ENCODE data around the gene NUSAP1.
"Not testable (repeated sequence)": the region's sequence is repeated elsewhere in the genome, so short reads cannot be mapped to it uniquely, and the experiment has no call there.

Gene NUSAP1

DNA sequence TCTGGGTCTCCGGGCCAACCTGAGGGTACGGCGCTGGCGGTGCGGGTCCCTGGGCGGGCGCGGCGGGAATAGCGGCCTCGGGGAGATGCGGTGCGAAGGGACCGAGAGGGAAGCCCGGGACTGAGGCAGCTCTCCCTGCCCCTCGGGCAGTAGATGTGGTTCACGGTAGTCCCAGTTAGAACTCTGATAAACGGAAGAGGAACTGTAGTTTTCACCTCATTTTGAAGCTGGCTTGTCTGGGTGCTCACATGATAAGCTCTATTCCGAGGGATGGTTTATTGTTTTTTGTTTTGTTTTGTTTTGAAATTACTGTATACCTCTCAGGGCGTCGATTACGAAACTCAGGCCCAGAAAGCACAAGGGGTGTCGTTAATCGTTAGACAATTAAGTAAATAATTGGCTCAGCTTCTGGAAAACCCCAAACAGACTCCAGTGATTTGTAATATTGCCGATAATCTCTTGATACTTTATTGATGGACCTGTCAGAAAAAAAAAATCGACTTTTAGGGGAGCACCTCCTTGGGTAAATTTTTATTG lies 413 bp downstream of the NUSAP1 start:
- DNase-seq: no peak

DNA sequence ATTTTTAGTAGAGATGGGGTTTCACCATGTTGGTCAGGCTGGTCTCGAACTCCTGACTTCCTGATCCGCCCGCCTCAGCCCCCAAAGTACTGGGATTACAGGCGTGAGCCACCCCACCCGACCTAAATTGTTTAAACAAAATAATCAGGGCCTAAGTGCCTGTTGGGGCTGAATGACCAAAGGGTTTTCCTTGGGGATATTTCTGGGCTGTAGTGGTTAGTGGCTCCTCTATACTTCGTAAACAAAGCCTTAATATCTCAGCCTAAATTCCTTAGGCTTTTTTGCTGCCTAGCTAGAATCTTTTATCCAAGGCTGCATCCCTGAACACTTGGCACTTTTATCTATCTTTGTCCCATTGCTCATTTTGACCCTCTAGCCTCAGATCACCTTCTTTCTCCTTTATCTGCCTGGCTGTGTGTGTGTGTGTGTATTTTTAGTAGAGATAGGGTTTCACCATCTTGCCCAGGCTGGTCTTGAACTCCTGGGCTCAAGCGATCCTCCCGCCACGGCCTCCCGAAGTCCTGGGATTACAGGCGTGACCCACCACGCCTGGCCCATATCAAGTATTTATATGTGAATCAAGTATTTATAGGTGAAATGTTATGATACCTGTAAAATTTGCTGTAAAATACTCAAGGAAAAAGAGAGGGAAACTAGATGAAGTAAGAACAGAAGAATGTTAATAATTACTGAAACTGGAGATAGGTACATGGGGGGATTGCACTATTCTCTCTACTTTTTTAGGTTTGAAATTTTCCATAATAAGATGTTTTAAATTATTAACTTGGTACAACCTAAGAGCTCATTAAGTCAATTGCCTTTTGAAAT lies 1.8 kb downstream of the NUSAP1 start:
- DNase-seq: no peak

DNA sequence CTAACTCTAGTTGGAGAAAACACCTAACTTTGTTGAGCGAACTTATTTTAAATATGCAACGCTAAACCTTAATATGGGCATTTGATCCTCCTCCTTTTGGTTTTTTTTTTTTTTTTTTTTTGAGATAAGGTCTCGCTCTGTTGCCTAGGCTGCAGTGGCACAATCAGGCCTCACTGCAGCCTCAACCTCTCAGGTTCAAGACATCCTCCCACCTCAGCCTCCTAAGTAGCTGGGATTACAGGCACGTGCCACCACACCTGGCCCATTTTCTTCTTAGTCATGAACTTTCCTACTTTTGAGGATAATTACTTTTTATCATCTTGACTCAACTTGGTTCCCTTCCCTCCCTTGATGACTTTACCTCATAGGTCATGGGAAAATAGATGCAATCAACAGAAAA lies 3.9 kb downstream of the NUSAP1 start:
- DNase-seq: no peak

DNA sequence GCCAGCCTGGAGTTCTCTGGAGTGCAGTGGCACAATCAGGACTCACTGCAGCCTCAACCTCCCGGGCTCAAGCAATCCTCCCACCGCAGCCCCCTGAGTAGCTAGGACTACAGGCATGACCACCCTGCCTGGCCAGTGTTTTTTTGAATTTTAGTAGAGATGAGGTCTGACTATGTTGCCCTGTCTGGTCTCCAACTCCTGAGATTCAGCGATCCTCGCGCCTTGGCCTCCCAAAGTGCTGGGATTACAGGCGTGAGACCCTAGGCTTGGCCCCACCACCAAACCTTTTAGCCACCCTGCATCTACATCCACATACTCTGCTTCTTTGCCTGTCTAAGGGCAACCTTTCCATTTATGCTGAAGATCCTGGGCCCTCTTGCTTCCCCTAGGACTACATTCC lies 4.4 kb downstream of the NUSAP1 start:
- no peak for DNase-seq

DNA sequence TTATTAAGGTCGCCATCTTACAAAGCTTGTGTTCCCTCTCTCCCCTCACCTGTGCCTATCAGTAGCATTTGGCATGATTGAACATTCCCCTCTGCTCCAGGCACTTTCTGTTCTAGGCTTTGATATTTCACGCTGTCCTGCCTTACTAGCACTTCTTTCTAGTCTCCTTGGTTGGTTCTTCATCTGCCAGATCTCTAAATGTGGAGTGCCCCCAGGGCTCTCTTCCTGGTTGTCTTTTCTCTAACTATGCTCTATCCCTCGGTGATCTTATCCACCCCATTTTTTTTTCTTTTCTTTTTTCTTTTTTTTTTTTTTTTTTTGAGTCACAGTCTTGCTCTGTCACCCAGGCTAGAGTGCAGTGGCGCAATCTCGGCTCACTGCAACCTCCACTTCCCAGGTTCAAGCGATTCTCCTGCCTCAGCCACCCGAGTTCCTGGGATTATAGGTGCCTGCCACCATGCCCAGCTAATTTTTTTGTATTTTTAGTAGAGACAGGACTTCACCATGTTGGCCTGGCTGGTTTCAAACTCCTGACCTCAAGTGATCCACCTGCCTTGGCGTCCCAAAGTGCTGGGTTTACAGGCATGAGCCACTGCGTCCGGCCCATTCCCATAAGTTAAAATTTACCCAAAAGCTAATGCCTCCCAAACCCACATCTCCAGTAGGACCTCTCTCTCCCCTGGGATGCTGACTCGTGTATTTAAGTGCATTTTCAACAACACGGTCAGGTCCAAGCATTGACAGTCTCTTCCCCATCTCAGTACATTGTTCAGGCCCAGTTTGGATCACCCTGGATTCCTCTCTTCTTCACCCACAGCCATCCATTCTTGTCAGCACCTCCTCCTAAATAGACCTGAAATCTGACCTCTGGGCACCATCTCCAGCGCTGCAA lies 5.2 kb downstream of the NUSAP1 start:
- DNase-seq: no peak

DNA sequence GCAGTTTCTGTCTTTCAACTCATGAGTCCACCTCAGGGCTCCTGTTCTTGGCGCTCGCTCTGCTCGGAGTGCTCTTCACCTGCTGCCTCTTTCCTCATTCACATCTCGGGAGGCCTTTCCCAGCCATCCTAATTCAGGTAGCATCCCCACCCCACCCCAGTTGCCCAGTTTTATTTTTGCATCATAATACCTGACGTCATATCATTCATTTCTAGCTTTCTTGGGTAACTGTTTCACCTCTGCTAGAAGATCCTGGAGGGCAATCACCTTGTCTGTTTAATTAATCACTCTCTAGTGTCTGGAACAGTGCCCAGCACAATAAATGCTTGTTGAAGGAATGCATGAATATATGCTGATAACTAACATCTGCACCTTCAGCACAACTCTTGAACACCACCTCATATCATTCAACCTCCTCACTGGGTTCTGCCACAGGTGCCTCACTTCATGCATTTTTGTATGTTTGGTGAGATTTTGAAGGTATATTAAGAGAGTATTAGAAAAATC lies 7.6 kb downstream of the NUSAP1 start:
- DNase-seq: no peak

DNA sequence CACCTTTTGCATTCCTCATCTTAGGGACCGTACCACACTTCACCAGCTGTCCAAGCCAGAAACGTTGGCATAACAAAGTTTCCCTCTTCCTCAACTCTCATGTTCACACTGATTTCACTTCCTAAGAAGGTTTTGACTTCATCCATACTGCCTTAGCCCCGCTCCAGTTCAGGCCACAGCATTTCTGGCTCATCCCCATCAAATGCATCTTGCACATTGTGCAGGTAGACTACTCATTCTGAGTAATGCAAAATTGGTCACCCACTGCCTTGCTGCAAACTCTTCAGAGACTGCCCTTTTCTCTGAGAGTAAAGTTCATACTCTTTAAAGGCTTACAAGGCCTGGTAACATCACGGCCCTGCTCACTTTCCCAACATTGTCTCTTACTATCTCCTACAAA lies 8.8 kb downstream of the NUSAP1 start:
- no peak for DNase-seq

DNA sequence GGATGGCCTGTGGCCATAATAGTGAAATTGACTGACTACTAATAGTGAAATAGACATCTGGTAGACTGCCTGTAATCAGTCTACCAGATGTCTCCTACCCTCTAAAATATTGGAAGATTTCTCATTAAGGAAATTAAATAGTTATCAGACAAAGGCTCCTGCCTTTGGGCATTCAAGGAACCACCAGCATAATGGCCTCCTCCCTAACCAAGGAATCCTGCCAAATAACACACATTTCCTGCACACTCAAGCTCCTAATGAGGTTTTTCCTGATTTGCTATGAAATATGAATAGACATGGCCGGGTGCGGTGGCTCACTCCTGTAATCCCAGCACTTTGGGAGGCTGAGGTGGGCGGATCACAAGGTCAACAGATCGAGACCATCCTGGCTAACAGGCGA lies 14.6 kb downstream of the NUSAP1 start:
- DNase-seq: no peak

DNA sequence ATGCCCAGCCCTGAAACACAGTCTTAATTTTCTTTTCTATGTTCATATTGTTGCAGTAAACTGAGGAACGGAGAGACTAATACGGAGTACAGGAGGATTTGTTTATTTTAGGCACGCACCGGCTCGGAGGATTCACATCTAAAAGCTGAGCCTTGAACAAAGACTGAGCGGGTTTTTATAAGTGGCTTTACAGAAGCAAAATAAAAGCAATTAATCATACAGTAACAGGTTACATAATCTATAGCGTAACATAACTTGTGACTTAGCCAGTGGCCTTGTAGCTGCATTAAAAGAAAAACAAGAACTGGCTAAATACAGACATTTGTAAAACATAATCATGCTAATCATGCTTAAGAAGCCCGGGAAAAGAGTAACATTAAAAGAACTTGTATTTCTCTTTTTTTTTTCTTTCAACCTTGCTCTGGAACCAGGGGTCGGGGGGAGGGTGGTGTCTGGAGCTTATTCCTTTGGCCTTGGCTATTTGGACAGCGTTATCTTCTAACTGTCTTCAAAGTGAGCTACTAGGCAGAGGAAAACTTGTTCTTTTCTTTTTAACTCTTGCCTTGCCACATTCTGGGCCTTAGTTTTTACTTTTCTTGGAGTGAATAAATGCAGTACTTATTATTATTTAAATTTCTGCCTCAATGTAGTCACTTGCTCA lies 17.5 kb downstream of the NUSAP1 start:
- no peak for DNase-seq

DNA sequence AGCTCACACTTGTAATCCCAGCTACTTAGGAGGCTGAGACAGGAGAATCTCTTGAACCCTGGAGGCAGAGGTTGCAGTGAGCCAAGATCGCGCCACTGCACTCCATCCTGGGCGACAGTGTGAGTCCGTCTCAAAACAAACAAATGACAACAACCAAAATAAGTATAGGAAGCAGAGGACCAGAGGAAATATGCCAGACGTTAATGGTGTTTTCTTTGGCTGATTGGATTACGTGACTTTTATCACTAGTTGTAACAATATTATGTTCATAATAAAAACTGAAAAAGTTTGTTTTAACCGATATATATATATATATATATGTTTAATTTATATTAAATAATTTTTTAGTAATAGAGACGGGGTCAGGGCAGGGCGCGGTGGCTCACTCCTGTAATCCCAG lies 21.7 kb downstream of the NUSAP1 start:
- no peak for DNase-seq

DNA sequence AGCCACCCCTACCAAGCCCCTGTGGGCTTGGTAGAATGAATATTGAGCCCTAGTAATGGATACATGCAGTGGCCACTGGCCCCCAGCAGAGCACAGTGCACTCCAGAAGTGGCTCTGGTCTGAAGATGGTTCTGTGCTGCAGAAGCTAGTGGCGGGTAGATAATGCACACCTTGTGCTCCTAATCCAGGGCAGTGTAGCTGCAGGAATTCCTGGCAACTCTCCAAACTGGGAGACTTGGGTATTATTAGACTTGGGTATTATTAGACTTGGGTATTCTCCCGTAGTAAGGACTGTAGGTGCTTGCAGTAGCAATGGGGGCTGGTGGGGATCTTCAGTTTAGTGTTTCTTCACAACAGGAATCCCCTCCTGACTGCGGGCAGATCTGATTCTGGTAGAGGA lies 34.7 kb downstream of the NUSAP1 start:
- DNase-seq: no peak

DNA sequence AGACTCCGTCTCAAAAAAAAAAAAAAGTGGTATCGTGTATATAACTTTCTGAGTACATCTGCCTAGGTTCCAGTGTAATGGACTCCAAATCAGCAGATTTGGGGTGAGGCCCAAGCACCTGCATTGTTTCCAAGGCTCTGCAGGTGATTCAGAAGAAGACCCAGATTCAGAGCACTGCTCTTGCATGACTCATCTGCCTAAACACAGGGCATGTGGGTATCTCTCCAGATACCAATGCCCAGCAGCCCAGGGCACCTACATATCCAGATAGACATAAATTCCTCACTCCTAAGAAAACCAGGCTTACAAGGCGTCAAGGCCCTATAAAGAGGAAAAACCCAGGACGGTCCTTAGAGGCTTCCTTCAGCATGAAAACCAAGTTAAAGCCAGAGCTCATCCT lies 45.3 kb downstream of the NUSAP1 start:
- DNase-seq: no peak

DNA sequence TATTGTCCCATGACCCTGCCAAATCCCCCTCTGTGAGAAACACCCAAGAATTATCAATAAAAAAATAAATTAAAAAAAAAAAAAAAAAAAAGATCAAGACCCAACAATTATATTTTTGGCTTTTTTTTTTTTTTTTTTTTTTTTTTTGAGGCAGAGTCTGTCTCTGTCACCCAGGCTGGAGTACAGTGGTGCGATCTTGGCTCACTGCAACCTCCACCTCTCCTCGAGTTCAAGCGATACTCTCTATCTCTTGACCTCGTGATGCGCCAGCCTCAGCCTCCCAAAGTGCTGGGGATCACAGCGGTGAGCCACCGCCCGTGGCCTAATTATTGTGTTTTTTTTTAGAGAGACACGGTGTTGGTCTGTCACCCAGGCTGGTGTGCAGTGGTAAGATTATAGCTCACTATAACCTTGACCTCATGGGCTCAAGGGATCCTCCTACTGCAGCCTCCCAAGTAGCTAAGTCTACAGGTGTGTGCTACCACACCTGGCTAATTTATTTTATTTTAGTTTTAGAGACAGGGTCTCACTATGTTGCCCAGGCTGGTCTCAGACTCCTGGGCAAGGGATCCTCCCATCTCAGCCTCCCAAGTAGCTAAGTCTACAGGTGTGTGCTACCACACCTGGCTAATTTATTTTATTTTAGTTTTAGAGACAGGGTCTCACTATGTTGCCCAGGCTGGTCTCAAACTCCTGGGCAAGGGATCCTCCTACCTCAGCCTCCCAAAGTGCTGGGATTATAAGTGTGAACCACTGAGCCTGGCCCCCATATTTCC lies 51.5 kb downstream of the NUSAP1 start:
- DNase-seq: not testable (repeated sequence)

DNA sequence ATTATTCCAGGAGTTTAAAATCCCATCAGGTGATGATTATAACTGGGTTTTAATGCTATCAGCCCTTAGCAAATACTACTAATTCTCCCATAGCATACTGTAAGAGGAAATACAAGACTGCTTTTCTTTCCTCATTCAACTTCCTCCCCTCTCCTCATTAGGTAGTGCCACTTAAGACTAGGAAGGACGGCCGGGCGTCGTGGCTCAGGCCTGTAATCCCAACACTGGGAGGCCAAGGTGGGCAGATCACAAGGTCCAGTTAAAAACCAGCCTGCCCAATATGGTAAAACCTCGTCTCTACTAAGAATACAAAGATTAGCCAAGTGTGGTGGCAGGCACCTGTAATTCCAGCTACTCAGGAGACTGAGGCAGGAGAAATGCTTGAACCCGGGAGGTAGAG lies 55.0 kb downstream of the NUSAP1 start:
- DNase-seq: no peak

DNA sequence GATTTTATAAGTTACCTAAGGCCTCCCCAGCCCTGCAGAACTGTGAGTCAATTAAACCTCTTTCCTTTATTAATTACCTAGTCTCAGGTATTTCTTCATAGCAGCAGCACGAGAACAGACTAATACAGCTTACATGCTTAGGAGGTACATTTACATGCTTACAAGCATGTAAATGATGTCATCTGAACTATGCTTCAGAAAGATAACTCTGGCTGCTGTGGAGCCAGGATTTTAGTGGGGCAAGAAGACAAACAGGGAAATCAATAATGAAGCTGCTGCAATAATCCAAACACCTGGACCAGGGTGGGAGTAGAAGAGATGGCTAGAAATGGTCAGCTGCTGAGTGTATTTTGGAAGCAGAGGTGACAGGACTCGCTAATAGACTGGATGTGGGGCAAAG lies 60.0 kb downstream of the NUSAP1 start:
- DNase-seq: no peak

DNA sequence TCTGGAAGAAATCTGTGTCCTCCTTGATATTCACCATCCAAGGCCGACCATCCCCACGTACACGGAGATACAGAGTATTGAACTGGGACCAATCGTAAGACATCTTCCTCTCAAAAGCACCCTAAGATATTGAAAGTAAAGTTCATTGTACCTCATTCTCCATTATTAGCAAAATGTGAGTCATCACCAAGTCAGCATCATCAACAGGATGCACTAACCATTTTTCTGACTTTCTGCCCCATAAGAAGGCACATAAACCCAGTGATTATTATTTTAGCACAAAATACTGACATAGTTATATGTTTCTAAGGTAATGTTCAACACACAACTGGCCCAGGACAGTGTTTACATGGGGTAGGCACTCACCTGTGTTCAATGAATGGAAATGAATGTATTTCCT lies 62.2 kb downstream of the NUSAP1 start:
- DNase-seq: no peak

DNA sequence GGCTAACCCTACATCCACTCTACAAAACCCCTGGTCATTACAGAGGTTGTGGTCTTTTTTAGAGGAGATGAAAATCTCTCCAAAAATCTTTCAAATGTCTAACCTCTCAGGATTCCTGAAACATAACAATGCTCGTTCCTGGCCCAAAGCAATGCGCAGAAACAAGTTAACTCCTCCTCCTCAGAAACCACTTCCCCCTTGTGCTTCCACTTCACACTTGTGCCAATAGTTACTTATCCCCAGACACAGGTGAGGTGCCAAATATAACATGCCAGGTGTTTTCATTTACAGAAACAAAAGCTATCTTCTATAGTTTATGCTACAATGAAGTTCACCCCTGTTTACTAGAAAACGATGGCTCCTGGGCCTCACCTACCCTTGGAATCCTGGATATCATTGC lies 63.4 kb downstream of the NUSAP1 start:
- DNase-seq: no peak

DNA sequence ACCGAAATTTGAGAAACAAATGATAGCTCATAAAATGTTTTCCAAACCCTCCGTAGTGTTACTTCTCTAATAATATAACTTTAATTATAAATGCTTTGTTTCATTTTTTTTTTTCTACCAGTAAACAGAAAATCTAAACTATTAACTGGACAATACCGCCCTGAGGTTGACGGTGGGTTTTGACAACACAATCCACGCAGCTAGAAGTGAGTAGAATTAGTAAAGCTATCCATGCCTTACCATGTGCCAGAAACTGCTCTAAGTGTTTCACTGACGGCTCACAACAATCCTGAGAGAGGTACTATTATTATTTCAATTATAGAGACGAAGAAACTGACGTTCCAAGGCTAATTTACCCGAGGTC lies 69.2 kb downstream of the NUSAP1 start:
- DNase-seq: no peak

DNA sequence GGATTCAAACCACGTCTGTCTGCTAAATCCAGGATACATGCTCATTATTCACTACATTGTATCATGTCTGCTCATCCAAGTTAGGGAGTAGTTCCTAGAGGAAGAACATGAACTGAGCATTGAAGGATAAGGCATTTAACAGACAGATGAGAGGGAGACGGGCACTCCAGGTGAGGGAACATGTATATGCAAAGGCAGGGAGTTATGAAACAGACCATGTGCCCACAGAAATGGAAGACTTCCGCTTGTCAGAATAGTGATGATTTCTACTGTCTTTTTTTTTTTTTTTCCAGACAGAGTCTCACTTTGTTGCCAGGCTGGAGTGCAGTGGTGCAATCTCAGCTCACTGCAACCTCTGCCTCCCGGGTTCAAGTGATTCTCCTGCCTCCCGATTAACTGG lies 74.7 kb downstream of the NUSAP1 start:
- no peak for DNase-seq

DNA sequence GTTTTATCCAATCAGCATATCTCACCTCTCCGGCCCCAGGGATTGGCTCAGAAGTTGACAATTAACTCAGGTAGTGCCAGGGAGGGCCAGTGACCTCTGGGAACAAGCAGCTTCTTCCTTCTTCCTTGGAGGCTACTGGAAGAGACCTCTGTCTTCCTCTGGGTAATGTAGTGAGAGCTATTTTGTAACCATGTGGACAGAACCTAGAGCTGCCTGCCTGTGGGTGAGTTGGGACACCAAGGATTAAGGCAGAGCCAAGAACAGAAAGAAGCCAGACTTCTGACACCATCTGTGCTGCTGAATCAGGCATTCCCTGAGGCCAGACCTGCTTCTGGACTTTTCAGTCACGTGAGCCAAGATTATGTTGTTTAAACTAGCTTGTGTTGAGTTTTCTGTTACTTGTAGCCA lies 75.6 kb downstream of the NUSAP1 start:
- no peak for DNase-seq

DNA sequence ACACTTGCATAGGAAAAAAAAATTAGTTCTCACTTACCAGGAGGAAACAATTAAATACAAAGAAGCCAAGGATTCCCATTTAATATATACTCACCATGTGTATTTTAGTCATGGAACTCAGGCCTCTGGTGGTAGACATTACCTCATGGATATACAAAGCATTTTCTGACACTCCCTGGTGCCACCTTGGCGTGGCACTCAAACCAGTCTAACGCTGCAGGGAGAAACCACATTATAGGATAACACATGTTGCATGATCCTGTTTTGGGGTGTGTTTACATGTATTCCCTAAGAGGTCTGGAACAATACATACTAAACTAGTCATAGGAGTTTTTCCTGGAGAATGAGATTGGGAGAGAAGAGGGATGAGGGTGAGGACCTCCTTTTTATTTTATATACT lies 78.3 kb downstream of the NUSAP1 start:
- no peak for DNase-seq

DNA sequence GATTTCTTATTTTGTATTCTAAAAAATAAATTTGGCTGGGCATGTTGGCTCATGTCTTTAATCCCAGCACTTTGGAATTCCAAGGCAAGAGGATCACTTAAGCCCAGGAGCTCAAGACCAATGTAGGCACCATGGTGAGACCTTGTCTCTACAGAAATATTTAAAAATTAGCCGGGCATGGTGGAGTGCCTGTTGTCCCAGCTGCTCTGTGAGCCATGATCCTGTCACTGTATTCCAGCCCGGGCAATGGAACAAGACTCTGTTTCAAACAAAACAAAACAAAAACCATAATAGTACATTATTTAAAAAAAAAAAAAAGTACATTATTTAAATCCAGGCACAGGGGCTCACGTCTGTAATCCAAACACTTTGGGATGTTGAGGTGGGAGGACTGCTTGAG lies 78.8 kb downstream of the NUSAP1 start:
- DNase-seq: no peak
